Heart right ventricle (tissue), 16 donors: Measurements from ENCODE around the gene ZNF319. TPM values are rescaled to one million over a fixed set of nuclear protein-coding genes. Genes with fewer than 3 reads are reported as not detected.

Experiments
- ATAC-seq, 8 donors: fragments of 200-7000 bp; cut with Tn5 transposase; one replicate each; pipeline ENCODE4 v1.9.1; 2020; ENCODE audit warnings: mild to moderate bottlenecking in 8 of 8, moderate library complexity in 8 of 8, moderate number of reproducible peaks in 1 of 8
- DNase-seq, 2 donors: peaks; one replicate each; pipeline ENCODE4 v3.0.0-alpha.2; 2020
- H3K27ac ChIP-seq, 10 donors: fragments of 200-600 bp; sonication (generic) in 2 of 10; one replicate each; pipeline versions ENCODE4 v1.5.0 to v1.8.0; 2020 to 2022; ENCODE audit warnings: mild to moderate bottlenecking in 3 of 10
- H3K27me3 ChIP-seq, 7 donors: fragments of 200-600 bp; one replicate each; pipeline ENCODE4 v1.8.0; 2021 to 2022; ENCODE audit warnings: mild to moderate bottlenecking in 2 of 7
- H3K36me3 ChIP-seq, 9 donors: fragments of 200-600 bp; sonication (generic) in 1 of 9; one replicate each; pipeline versions ENCODE4 v1.5.0 to v1.8.0; 2020 to 2022; ENCODE audit warnings: mild to moderate bottlenecking in 2 of 9
- H3K4me1 ChIP-seq, 9 donors: fragments of 200-600 bp; sonication (generic) in 1 of 9; one replicate each; pipeline versions ENCODE4 v1.5.0 to v1.8.0; 2020 to 2022; ENCODE audit warnings: mild to moderate bottlenecking in 4 of 9
- H3K4me3 ChIP-seq, 10 donors: fragments of 200-600 bp; sonication (generic) in 2 of 10; one replicate each; pipeline versions ENCODE4 v1.5.0 to v1.8.0; 2020 to 2022; ENCODE audit warnings: mild to moderate bottlenecking in 7 of 10, moderate library complexity in 2 of 10
- H3K9me3 ChIP-seq, 11 donors: fragments of 200-600 bp in 10 of 11; sonication (generic) in 2 of 11; one replicate each; pipeline versions ENCODE4 v1.5.0 to v1.8.0; 2013 to 2022; ENCODE audit warnings: mild to moderate bottlenecking in 2 of 11, control low read depth in 1 of 11, moderate library complexity in 1 of 11
- WGBS, 2 donors: extraction: QIAGEN DNeasy Blood & Tissue Kit; methylation state at CpG; one replicate each; pipeline ENCODE4 v1.1.7; 2013; ENCODE audit warnings: inconsistent platforms in 1 of 2; 5-methylcytosine and 5-hydroxymethylcytosine counted together
- intact Hi-C, 10 donors: fragments of 100-400 bp; cut with DNase I; formaldehyde crosslinking; loops; one replicate each; pipeline versions ENCODE4 v1.11.1 to v1.14.2; 2022
- polyA plus RNA-seq, 2 donors: library from polyadenylated mRNA; stranded (reverse); fragments of 200-250 nt; gene quantifications; one replicate each; pipeline ENCODE4 v1.2.3, GENCODE V29; 2013
- total RNA-seq, 10 donors: library from RNA; stranded (reverse); fragmentation: NEBNext Ultra II Directional in 3 of 10; extraction: Animal tissue kit (Norgen Biotek cat#: 25700) in 3 of 10; gene quantifications; one replicate each; pipeline versions ENCODE4 v1.2.1 to v1.2.4, GENCODE V29; 2021 to 2023
- TF ChIP-seq, protein P1 (sequence below), 9 donors: fragments of 200-600 bp; sonication (generic) in 2 of 9; IDR thresholded peaks; one replicate each; pipeline versions ENCODE4 v1.5.0 to v1.8.0; 2021 to 2022; ENCODE audit warnings: antibody characterized with exemption in 9 of 9, mild to moderate bottlenecking in 5 of 9, moderate library complexity in 1 of 9
- donor health status: Arrhythmogenic right ventricular cardiomyopathy.
- donor health status: ischemic (EF 13 %, LVEDD 7.1; RV severe dilation, severe dysfunction).
- donor health status: healthy with polysubstance abuse.
- donor health status: DM: no; HTN: yes; CAD: no.
- donor health status: DM: no; HTN: no; CAD: no.
- donor health status: ischemic (EF 25% LVEDD 6.9; RV normal size, moderate dysfunction).
- donor health status: ischemic (EF 25% LVEDD 5.7; RV mildly dilated, moderate dysfunction).
- donor health status: healthy.
- donor health status: DM: yes; HTN: yes; CAD: no.
- donor health status: Ischemic cardiomyopathy.
- donor health status: ischemic (EF 35%, LVEDD 5.7; RV mildly dilated, moderate dysfunction).
- donor health status: nonischemic (EF 11% LVEDD 7.7; RV severe dilation, severe dysfunction).
- donor health status: DM: yes; HTN: yes; CAD: no.
- donor health status: PGD.
- donor health status: ischemic (EF 29% LVEDD 5.4; RV normal size, mild dysfunction).
- donor health status: nonischemic (EF 23%, LVEDD 6.1; RV moderate dilation, normal function).

The ZNF319 gene
- total and polyA plus RNA-seq, 12 donors, result 3.5 to 11.3 (median 7.5) TPM

DNA sequence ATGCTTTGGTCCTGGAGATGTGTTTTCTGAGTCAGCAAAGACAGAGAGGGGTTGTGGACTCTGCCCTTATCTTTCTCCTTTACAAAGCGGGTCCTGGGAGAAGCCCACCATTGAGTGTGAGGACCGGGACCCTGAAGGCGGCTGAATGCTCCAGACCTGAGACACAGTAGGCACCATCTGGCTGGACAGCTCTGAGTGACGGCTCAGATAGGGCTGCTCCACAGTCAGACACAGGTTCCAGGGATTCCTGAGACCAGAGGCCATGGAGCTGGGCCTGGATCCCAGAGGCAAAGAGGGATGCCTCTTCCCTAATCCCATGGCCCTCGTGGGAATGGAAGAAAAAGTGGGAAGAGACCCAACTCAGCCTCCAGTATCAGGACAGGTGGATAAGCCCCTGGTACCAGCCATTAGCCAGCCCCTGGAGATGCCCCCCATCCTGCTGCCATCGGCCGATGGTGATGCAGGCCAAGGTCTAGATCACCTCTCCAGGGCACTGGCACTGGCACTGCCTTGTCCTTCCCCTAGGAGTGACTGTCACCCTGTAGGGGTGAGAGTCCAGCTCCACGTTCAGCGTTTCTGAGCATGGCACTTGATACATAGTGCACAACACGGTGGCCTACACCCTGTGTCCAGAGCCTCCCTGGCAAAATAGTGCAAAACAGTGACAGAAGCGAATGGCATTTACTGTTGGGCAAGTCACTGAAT, 29.8 kb upstream of the ZNF319 start:
- ATAC-seq (no peak), DNase-seq (no peak)
- no peak overlapping the region for H3K4me3 ChIP-seq
- TF ChIP-seq, protein P1, sequence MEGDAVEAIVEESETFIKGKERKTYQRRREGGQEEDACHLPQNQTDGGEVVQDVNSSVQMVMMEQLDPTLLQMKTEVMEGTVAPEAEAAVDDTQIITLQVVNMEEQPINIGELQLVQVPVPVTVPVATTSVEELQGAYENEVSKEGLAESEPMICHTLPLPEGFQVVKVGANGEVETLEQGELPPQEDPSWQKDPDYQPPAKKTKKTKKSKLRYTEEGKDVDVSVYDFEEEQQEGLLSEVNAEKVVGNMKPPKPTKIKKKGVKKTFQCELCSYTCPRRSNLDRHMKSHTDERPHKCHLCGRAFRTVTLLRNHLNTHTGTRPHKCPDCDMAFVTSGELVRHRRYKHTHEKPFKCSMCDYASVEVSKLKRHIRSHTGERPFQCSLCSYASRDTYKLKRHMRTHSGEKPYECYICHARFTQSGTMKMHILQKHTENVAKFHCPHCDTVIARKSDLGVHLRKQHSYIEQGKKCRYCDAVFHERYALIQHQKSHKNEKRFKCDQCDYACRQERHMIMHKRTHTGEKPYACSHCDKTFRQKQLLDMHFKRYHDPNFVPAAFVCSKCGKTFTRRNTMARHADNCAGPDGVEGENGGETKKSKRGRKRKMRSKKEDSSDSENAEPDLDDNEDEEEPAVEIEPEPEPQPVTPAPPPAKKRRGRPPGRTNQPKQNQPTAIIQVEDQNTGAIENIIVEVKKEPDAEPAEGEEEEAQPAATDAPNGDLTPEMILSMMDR (IDR thresholded peaks at IDR 0.05), result no peak
- peaks cover 35 to 94% (median 86%) of the 10 kb centered on the region in 9 donors for H3K4me1 ChIP-seq
- peaks cover 0 to 29% (median 0%) of the 10 kb centered on the region in 7 donors for H3K27me3 ChIP-seq
- no peaks in the 10 kb centered on the region for H3K9me3 ChIP-seq
- H3K36me3 ChIP-seq, result peaks cover 0 to 6% (median 0%) of the 10 kb centered on the region in 9 donors
- peak overlapping the region in 8 of 10 donors; percentile 67 to 99 (median 94) for H3K27ac ChIP-seq
- 51 to 66% methylated on average over 11 of the region's 11 CpGs for WGBS, 2 donors
- intact Hi-C loops, result loop anchor here in 1 of 10 donors (5.0 kb wide), 1 partner anchor 52 kb away; no protein-coding TSS in a partner anchor

DNA sequence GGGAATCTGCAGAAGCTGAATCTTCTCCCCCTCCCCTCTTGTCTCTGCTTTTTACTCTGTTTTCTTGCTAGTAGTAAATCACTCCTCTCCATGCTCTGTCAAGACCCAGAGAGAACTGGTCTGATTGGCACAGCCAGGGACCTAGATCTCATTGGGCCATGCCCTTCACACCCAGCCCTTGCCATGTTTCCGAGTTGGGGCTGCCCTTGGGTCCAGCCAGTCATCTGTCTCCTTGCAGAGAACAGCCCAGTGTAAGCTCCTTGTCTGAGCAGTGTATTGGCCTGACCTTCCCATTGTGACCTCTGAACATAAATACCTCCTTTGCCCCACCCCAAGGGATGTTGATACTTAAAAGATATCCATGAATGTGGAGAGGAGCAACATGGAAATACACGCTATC, 28.9 kb upstream of the ZNF319 start:
- peaks cover 0 to 38% (median 0%) of the 10 kb centered on the region in 7 donors for H3K27me3 ChIP-seq
- no peaks in the 10 kb centered on the region for H3K9me3 ChIP-seq
- TF ChIP-seq, protein P1 (IDR thresholded peaks at IDR 0.05), result no peak
- ATAC-seq, result no peak
- DNase-seq, result no peak
- H3K4me3 ChIP-seq, result no peak overlapping the region
- peaks cover 0 to 6% (median 0%) of the 10 kb centered on the region in 9 donors for H3K36me3 ChIP-seq
- peaks cover 34 to 94% (median 86%) of the 10 kb centered on the region in 9 donors for H3K4me1 ChIP-seq
- 59 to 74% methylated on average over 2 of the region's 2 CpGs for WGBS, 2 donors
- H3K27ac ChIP-seq, result peak overlapping the region in 8 of 10 donors; percentile 93 to 99 (median 96)
- intact Hi-C loops, result loop anchor here in 5 of 10 donors (10.0 kb wide), 2 partner anchors 155 to 165 kb away; partner anchors contain the start of gene CSNK2A2 (in 4 of the 5)

DNA sequence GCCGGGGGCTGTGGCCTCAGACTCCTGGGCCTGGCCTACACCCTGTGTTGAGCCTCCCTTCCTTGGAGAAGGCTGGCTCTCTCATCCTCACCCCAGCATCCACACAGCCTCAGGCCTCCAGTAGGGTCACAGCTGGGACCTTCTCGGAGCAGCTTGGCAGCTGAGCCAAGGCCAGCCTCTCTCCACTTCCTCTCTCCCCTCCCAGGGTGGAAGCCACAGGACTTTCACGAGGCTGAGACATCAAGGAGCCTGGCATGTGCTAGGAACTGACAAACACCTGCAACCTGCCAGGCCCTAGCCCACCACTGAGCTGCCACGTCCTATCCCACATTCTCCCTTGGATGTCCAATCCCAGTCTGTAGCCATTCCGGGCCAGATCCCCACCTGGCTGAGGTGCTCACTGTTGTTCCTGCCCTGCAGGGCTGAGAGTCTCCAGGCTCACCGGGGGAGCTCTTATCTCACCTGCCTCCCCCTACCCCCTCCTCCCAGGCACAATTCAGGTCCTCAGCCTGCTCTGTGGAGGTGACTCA, 28.1 kb upstream of the ZNF319 start:
- peak overlapping the region in 6 of 10 donors; percentile 16 to 93 (median 90) for H3K4me3 ChIP-seq
- peaks cover 35 to 93% (median 83%) of the 10 kb centered on the region in 9 donors for H3K4me1 ChIP-seq
- TF ChIP-seq, protein P1 (IDR thresholded peaks at IDR 0.05), result no peak
- DNase-seq, result no peak
- H3K36me3 ChIP-seq, result peaks cover 0 to 6% (median 0%) of the 10 kb centered on the region in 9 donors
- peaks cover 0 to 43% (median 0%) of the 10 kb centered on the region in 7 donors for H3K27me3 ChIP-seq
- no peak for ATAC-seq
- peak overlapping the region in 8 of 10 donors; percentile 93 to 99 (median 96) for H3K27ac ChIP-seq
- H3K9me3 ChIP-seq, result no peaks in the 10 kb centered on the region
- WGBS, 2 donors, result 37 to 40% methylated on average over 6 of the region's 6 CpGs
- intact Hi-C loops, result loop anchor here in 5 of 10 donors (10.0 kb wide), 2 partner anchors 156 to 166 kb away; partner anchors contain the start of gene CSNK2A2 (in 4 of the 5)

DNA sequence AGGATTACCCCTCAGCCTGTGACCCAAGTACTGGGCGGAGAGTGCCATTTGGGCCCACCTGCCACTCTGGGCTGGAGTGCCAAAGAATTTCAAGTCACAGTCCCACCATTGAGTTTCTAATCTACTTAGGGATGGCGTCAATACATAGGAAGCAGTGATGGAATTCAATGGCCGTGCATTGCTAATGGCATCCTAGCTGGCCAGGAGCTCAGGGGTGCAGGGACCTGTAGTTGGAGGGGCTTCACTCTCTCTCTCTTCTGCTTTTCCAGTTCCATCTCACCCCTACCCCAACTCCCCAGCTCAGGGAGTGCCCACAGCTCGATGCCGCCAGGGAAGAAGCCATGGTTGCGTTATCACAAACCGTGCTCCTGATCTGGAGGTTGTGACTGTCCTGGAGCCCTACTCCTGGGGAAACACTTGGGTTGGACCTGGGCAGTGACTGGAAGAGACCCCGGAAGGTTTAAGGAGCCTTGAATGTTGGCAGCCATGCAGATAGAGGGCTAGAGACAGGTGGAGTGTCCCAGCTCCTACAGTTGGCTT, 27.5 kb upstream of the ZNF319 start:
- no peak for ATAC-seq
- intact Hi-C loops, result loop anchor here in 6 of 10 donors (2.0 to 10.0 kb wide), 4 partner anchors 53 to 167 kb away; partner anchors contain the start of genes CSNK2A2 (in 4 of the 6) and CFAP20 (in 1 of the 6)
- Histone ChIP-seq H3K9me3 (no peaks in the 10 kb centered on the region), H3K27ac (peak overlapping the region; percentile 72 to 99 (median 94)), H3K4me1 (peaks cover 35 to 93% (median 83%) of the 10 kb centered on the region in 9 donors), H3K4me3 (peak overlapping the region in 9 of 10 donors; percentile 60 to 95 (median 89)), H3K36me3 (peaks cover 0 to 6% (median 0%) of the 10 kb centered on the region in 9 donors), H3K27me3 (peaks cover 0 to 43% (median 0%) of the 10 kb centered on the region in 7 donors)
- TF ChIP-seq, protein P1 (IDR thresholded peaks at IDR 0.05), result no peak
- DNase-seq, result no peak
- WGBS, 2 donors, result 52 to 65% methylated on average over 8 of the region's 8 CpGs
